Spinal cord (tissue), 10 donors: ENCODE results near the gene ZFHX3. TPM values are rescaled to one million over a fixed set of nuclear protein-coding genes. Genes with fewer than 3 reads are reported as not detected.

ENCODE experiments used
- DNase-seq, 6 donors: peaks; one replicate each; pipeline versions ENCODE4 v3.0.0 to v3.0.0-alpha.2; 2013 to 2015; ENCODE audit warnings: low spot score in 6 of 6, low read depth in 4 of 6
- H3K27ac ChIP-seq: one replicate; pipeline ENCODE4 v1.5.1; 2013; ENCODE audit warnings: low read depth, low read length, control low read depth
- H3K27me3 ChIP-seq: one replicate; pipeline ENCODE4 v1.6.1; 2013; ENCODE audit warnings: low read length; ENCODE audit not compliant: control insufficient read depth, insufficient read depth
- H3K36me3 ChIP-seq: one replicate; pipeline ENCODE4 v1.6.1; 2013; ENCODE audit warnings: low read length; ENCODE audit not compliant: control insufficient read depth, insufficient read depth
- H3K4me1 ChIP-seq: one replicate; pipeline ENCODE4 v1.6.1; 2013; ENCODE audit warnings: low read length; ENCODE audit not compliant: control insufficient read depth, insufficient read depth
- H3K4me3 ChIP-seq: one replicate; pipeline ENCODE4 v1.5.1; 2013; ENCODE audit warnings: low read depth, low read length, control low read depth
- H3K9me3 ChIP-seq: one replicate; pipeline ENCODE4 v1.6.1; 2013; ENCODE audit warnings: low read length; ENCODE audit not compliant: control insufficient read depth, insufficient read depth
- WGBS: methylation state at CpG from one replicate; pipeline ENCODE4 v1.1.5; 2013; ENCODE audit warnings: missing lambda C conversion rate; ENCODE audit not compliant: insufficient coverage; 5-methylcytosine and 5-hydroxymethylcytosine counted together
- polyA plus RNA-seq, 2 donors: library from polyadenylated mRNA; unstranded; fragments of 120-200 nt; gene quantifications; one replicate each; pipeline ENCODE4 v1.2.1, GENCODE V29; 2013; ENCODE audit not compliant: insufficient read length in 2 of 2
- total RNA-seq, 2 donors: library from RNA; depleted of rRNA in 1 of 2; stranded (reverse); fragments of 120-200 nt in 1 of 2; fragments of >200 nt in 1 of 2; gene quantifications; one replicate each; pipeline versions ENCODE4 v1.2.3 to v1.2.4, GENCODE V29; 2013 to 2014
- donor health status: healthy.

The ZFHX3 gene
- total and polyA plus RNA-seq, 4 donors, result 10.7 to 16.6 (median 13.1) TPM

GRCh38 chr16:72985995-72986394, 61.9 kb downstream of the ZFHX3 start:
- 70% methylated on average over 3 of the region's 7 CpGs for WGBS
- Histone ChIP-seq H3K36me3 (no peaks in the 10 kb centered on the region), H3K27me3 (no peaks in the 10 kb centered on the region), H3K4me3 (no peak overlapping the region), H3K27ac (peak overlapping the region; percentile 27), H3K4me1 (peaks cover 24% of the 10 kb centered on the region), H3K9me3 (no peaks in the 10 kb centered on the region)
- DNase-seq, result peak in 1 of 6 donors; percentile 25

GRCh38 chr16:72985148-72985941, 62.6 kb downstream of the ZFHX3 start:
- no peaks in the 10 kb centered on the region for H3K9me3 ChIP-seq
- H3K27me3 ChIP-seq, result no peaks in the 10 kb centered on the region
- H3K4me1 ChIP-seq, result peaks cover 19% of the 10 kb centered on the region
- H3K4me3 ChIP-seq, result no peak overlapping the region
- peak in 2 of 6 donors; percentile 39 to 81 for DNase-seq
- 54% methylated on average over 6 of the region's 11 CpGs for WGBS
- peak overlapping the region; percentile 52 for H3K27ac ChIP-seq
- H3K36me3 ChIP-seq, result no peaks in the 10 kb centered on the region

GRCh38 chr16:72983728-72984350, 64.1 kb downstream of the ZFHX3 start:
- Histone ChIP-seq H3K27ac (no peak overlapping the region), H3K4me3 (no peak overlapping the region), H3K36me3 (no peaks in the 10 kb centered on the region), H3K9me3 (no peaks in the 10 kb centered on the region), H3K27me3 (no peaks in the 10 kb centered on the region), H3K4me1 (peaks cover 13% of the 10 kb centered on the region)
- no peak for DNase-seq
- 94% methylated on average over 2 of the region's 2 CpGs for WGBS

GRCh38 chr16:72983241-72983640, 64.7 kb downstream of the ZFHX3 start:
- no peaks in the 10 kb centered on the region for H3K27me3 ChIP-seq
- peaks cover 15% of the 10 kb centered on the region for H3K4me1 ChIP-seq
- H3K9me3 ChIP-seq, result no peaks in the 10 kb centered on the region
- WGBS, result 90% methylated on average over 4 of the region's 9 CpGs
- no peak overlapping the region for H3K4me3 ChIP-seq
- H3K36me3 ChIP-seq, result no peaks in the 10 kb centered on the region
- no peak for DNase-seq
- no peak overlapping the region for H3K27ac ChIP-seq

GRCh38 chr16:72979974-72980373, 68.0 kb downstream of the ZFHX3 start:
- Histone ChIP-seq H3K27ac (no peak overlapping the region), H3K4me1 (peaks cover 9% of the 10 kb centered on the region), H3K36me3 (no peaks in the 10 kb centered on the region), H3K27me3 (no peaks in the 10 kb centered on the region), H3K9me3 (no peaks in the 10 kb centered on the region), H3K4me3 (no peak overlapping the region)
- no peak for DNase-seq
- 95% methylated on average over 3 of the region's 9 CpGs for WGBS

- H3K27me3 ChIP-seq, result no peaks in the 10 kb centered on the region
- H3K4me3 ChIP-seq, result no peak overlapping the region
- H3K36me3 ChIP-seq, result no peaks in the 10 kb centered on the region
- H3K9me3 ChIP-seq, result no peaks in the 10 kb centered on the region
- H3K27ac ChIP-seq, result no peak overlapping the region
- H3K4me1 ChIP-seq, result peaks cover 17% of the 10 kb centered on the region
- no peak for DNase-seq
- WGBS, result 63% methylated on average over 4 of the region's 7 CpGs
These were observed 69.7 kb downstream of the ZFHX3 start for GRCh38 chr16:72978212-72978611.

GRCh38 chr16:72977127-72977526, 70.8 kb downstream of the ZFHX3 start:
- no peak for DNase-seq
- no peak overlapping the region for H3K4me3 ChIP-seq
- H3K9me3 ChIP-seq, result no peaks in the 10 kb centered on the region
- no peak overlapping the region for H3K27ac ChIP-seq
- H3K27me3 ChIP-seq, result no peaks in the 10 kb centered on the region
- peaks cover 17% of the 10 kb centered on the region for H3K4me1 ChIP-seq
- no peaks in the 10 kb centered on the region for H3K36me3 ChIP-seq
- WGBS, result 90% methylated on average over 6 of the region's 7 CpGs

- Histone ChIP-seq H3K36me3 (no peaks in the 10 kb centered on the region), H3K27ac (no peak overlapping the region), H3K27me3 (no peaks in the 10 kb centered on the region), H3K4me3 (no peak overlapping the region), H3K9me3 (no peaks in the 10 kb centered on the region), H3K4me1 (peaks cover 17% of the 10 kb centered on the region)
- 88% methylated on average over 17 of the region's 17 CpGs for WGBS
- DNase-seq, result no peak
These were observed 71.4 kb downstream of the ZFHX3 start for GRCh38 chr16:72976438-72977064.

- Histone ChIP-seq H3K4me1 (peaks cover 17% of the 10 kb centered on the region), H3K4me3 (no peak overlapping the region), H3K27me3 (no peaks in the 10 kb centered on the region), H3K9me3 (no peaks in the 10 kb centered on the region), H3K27ac (no peak overlapping the region), H3K36me3 (no peaks in the 10 kb centered on the region)
- no peak for DNase-seq
- 89% methylated on average over 2 of the region's 5 CpGs for WGBS
These were observed 72.0 kb downstream of the ZFHX3 start for GRCh38 chr16:72975809-72976437.
